T follicular helper cell (primary cell): ENCODE data around the gene AMZ2.
"Not testable (repeated sequence)": the region's sequence is repeated elsewhere in the genome, so short reads cannot be mapped to it uniquely, and the experiment has no call there.

ENCODE experiments used
- DNase-seq: peaks from one replicate; pipeline ENCODE4 v3.0.0-alpha.2; 2020; ENCODE audit warnings: low read depth

Gene AMZ2

DNA sequence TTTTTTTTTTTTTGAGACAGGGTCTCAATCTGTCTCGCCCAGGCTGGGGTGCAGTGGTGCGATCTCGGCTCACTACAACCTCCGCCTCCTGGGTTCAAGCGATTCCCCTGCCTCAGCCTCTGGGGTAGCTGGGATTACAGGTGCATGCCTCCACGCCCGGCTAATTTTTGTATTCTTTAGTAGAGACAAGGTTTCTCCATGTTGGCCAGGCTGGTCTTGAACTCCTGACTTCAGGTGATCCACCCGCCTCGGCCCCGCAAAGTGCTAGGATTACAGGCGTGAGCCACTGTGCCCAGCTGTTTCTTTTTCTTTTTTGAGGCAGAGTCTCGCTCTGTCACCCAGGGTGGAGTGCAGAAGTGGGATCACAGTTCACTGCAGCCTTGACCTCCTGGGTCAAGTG, 27.1 kb upstream of the AMZ2 start:
- DNase-seq: not testable (repeated sequence)

DNA sequence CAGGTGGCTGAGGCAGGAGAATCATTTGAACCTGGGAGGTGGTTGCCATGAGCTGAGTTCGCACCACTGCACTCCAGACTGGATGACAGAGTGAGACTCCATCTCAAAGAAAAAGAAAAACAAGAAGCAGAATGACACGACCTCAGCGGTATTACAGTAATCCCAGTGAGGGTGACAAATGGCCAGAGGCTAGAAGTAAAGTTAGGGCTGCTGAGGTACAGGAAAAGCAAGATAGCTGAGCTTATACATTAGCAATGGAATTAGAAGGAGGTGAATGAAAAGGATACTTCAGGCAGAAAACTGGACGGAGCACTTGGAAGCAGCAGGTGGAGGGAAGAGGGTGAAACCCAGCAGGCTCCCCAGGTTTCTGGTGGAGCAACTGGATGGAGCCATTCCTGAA, 26.1 kb upstream of the AMZ2 start:
- no peak for DNase-seq

DNA sequence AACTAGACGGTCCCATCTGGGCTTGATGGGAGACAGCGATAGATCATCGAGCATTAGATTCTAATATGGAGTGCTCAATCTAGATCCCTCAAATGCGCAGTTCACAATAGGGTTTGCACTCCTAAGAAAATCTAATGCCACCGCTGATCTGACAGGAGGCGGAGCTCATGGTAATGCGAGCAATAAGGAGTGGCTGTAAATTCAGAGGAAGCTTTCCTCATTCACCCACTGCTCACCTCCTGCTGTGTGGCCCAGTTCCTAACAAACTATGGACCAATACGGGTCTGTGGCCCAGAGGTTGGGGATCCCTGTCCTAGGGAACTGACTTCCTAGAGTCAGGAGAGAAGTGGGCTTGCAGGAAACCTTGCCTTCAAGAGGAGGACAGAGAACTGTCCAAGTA, 25.2 kb upstream of the AMZ2 start:
- no peak for DNase-seq

DNA sequence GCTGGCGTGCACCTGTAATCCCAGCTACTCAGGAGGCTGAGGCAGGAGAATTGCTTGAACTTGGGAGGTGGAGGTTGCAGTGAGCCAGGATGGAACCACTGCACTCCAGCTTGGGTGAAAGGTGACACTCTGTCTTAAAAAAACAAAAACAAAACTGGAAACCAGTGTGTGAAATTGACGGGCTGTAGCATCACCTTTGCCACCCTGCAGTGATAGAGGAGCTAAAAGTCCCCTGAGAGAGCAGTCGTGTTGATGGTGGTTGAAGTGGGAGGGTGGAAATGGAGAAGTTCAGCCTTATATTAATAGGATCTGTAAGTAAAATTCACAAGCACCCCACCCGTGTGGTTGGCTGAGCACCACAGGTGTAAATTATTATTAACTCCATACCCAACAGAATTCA, 22.8 kb upstream of the AMZ2 start:
- not testable (repeated sequence) for DNase-seq

DNA sequence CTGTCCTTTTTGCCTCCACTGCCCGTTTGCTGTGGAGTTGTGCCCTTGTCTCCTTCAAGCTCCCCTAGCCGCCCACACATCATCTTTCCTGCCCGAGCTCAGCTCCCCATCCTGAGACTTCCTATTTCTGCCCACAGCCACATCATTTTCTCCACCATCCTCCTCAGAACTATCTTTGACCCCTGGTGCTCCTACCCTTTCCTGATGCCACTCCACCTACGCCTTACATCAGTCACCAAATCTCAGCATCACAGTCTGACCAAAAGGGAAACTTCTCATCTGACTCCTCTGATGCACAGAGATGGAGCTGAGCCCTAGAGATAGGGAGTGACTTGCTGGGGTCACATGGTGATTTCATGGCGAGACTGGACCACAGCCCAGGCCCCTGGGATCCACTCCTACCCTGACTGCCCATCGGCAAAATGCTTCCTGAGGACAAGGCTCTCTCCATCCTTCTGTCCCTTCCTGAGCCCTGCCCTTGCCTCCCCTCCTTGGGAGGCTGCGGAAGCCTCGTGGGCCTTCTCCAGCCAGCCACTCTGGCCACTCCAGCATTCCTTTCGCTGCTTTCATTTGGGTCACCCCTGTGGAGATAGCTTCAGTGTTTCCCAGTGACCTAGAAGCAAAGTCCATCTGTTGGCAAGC, 19.7 kb upstream of the AMZ2 start:
- not testable (repeated sequence) for DNase-seq

DNA sequence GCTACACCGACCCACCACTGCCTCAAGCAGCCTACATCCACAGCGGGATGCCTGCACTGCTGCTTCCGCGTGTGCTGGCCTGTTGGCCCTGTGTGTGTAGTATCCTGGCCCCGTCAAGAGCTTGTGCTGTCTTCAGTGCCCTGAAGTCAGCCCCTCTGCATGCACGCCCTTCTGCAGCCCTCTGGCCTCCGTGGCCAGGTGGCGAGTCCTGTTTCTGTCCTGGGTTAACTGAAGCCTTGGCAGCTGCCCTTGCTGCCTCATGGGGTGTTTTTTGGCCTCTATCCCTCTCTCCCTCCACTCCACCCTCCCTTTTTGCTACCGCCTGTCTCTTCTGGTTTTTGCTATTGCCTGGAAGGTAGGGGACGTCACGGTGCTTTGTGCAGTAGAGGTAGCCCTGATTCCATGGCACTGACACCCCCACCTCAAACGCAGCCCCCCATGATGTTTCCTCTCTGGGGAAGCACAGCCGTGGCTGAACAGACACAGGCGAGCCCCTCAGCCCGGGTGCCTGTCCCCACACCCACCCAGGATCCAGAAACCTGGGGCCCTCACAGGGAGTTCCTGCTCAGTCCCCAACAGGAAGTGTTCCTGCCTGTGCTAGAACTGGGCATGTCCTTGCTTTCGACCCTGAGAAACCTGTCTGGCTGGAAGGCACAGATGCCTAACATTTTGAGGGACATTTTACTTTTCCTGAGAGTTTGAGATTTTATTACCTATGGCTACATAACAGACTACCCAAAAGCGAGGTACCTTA, 18.8 kb upstream of the AMZ2 start:
- DNase-seq: no peak

DNA sequence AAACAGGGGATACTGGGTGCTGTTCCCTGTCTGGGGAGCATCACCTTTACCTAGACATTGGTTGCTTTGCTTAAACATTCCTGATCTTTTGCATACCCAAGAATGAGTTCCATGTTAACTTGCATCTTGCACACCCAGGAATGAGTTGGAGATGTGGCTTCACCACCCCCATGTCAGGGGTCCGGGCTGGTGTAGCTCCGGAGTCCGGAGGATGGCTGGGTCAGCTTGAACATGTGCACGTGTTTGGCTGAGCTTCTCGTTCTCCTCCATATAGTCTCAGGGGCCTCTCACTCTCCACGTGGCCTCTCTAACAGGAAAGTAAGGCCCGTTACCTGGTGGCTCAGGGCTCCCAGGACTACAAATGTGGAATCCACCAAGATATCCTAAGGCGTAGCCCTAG, 18.2 kb upstream of the AMZ2 start:
- no peak for DNase-seq

DNA sequence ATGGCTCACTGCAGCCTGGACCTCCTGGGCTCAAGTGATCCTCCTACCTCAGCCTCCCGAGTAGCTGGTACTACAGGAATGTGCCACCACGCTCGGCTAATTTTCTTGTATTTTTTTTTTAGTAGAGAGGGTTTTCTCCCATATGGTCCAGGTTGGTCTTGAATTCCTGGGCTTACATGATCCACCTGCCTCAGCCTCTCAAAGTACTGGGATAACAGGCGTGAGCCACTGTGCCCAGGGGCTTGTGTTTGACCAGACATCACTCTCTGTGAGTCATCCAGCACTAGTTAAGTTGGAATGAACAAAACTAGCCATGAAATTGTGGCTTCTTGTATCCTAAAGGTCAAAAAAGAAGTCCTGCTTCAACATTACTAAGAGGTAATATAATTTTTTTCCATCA, 16.7 kb upstream of the AMZ2 start:
- not testable (repeated sequence) for DNase-seq

DNA sequence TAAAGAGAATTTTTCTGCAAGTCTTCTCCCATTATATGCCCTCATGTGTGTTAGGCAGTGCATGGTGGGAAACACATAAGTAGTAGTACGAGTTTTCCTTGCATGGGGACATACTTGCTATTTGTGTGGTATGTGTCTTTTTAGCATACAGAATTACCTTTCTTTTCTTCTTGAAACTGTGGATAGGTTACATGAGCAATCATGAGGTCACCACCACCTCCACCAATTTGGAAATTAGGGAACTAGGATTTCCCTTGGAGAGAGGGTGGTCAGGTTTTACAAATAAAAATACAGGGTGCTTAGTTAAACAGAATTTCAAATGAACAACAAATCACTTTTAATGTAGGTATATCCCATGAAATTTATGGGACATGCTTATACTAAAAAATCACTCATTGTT, 16.3 kb upstream of the AMZ2 start:
- no peak for DNase-seq

DNA sequence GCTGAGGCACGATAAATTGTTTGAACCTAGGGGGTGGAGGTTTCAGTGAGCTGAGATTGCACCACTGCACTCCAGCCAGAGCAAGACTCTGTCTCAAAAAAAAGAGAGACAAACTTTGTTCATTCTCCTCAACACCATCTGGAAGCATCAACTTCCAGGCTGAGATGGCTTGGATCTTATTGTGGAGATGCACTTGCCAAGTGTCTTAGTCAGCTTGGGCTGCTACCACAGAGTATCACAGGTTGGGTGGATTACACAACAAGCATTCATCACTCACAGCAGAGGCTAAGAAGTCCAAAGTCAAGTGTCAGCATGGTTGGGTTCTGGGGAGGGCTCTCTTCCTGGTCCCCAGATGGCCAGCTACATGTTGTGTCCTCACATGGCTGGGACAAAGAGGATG, 15.1 kb upstream of the AMZ2 start:
- not testable (repeated sequence) for DNase-seq

DNA sequence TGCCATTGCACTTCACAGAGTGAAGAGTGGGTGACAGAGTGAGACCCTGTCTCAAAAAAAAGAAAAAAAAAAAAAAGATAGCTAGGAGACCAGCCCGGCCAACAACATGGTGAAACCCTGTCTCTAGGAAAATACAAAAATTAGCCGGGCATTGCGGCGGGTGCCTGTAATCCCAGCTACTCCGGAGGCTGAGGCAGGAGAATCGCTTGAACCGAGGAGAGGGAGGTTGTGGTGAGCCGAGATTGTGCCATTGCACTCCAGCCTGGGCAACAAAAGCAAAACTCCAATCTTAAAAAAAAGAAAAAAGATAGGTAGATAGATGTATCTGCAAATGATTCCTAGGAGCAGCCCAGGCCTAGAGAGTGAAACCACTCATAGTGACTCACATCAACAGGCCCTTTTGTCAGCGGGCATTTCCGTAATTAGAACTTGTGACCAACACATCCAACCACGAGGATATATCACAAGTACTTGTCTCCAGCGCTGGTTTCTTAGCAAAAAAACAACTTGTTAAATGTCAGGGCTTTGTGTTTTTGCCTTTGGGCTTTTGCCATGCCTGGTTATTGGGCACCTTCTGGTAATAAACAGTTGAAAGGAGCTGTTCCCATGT, 13.0 kb upstream of the AMZ2 start:
- not testable (repeated sequence) for DNase-seq

DNA sequence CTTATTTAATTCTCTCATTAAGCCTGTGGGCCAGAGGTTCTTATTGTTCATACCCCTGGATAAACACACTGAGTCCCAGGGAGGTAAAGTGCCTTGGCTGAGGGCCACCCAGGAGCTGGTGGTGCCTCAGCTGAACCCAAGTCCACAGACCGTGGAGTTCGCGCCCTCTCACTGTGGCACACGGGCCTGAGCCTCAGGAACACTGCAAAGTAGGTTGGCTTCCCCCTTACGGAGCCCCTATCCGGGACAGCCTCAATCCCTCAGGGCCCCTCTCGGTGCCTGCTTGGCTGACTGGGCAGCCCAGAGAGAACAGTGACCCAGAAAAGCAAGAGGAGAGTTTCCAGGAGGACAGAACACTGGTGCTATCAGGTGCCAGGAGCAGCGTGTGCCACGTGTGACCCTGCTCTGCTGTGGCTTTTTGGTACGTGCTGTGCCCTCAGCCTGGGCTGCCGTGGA, 12.5 kb upstream of the AMZ2 start:
- DNase-seq: not testable (repeated sequence)

DNA sequence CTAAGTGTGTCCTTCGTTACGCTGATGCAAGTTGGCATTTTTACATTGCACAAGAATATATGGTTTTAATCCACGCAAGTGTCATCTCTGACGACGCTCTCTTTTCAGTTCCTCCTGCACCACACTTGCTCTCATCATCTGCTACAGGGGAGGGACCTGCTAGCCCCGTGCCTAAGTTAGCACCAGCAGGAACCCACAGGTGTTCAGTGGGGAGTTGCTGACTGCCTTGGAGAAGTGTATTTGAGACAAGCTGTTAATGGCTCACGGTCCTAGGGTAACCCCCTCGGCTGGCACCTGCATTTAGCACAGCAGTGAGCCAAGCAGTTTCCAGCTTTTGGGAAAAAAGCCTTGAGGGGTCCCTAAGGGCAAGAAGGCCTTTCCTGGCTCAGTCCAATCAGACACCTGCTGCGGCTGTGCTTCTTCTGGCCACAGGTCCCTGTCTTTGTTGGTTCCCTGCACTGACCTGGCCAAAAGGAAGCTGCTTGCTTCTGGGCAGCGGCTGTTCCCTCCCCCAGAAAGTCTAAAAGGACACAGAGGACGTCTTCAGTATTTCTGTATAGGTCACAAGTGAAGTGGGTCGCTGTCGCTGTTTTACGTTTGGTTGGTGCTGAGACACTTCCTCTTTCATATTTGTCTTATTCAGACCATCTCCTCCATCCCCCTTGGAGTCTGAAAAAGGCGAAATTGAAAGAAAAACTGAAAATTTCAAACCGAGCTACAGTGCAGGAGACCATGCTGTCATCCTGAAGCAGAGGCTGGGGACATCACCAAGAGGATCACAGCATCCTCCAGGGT, 10.3 kb upstream of the AMZ2 start:
- DNase-seq: peak; percentile 60

DNA sequence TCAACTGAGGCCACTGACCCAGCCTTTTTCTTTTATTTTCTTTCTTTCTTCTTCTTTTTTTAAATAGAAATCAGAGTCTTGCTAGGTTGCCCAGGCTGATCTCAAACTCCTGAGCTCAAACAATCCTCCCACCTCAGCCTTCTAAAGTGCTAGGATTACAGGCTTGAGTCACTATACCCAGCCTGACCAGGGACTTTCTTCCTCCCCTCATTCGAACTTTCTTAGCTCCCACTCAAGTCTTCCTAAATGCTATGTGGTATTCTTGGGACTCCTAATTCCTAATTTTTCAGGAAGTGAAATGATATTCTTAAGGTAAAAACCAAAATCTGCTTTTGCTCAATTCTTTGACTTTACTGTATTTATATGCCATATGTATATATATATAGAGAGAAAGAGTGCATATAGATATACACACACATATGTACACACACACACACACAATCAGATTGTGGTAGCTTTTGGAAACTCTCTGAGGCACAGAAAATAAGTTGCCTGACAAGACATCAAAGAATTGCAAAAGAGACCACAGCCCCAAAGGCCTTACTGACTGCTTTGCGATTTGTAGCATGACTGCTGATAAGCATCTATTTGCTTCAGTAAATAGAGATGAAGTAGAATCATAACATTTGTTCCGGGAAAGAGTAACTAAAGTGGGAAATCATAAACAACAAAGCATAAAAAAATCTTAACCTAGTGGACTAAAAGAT, 9.5 kb upstream of the AMZ2 start:
- DNase-seq: no peak

DNA sequence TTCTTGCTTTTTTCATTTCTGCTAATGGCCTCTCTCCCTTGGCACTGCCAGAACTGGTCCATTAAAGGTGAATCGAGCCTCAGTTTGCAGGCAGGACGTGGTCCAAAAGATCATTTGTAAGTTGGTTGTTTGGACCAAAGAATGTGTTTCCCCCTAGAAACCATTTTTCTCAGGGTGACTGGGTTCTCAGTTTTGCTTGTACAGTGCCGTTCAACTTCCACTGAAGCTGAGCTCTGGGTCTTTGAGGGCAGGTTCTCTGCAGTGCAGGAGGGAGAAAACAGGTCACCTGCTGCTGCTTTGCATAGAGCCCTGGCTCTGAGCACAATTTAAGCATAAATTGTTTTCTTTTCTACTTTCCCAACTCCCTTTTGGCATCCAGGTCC, 9.0 kb upstream of the AMZ2 start:
- no peak for DNase-seq

DNA sequence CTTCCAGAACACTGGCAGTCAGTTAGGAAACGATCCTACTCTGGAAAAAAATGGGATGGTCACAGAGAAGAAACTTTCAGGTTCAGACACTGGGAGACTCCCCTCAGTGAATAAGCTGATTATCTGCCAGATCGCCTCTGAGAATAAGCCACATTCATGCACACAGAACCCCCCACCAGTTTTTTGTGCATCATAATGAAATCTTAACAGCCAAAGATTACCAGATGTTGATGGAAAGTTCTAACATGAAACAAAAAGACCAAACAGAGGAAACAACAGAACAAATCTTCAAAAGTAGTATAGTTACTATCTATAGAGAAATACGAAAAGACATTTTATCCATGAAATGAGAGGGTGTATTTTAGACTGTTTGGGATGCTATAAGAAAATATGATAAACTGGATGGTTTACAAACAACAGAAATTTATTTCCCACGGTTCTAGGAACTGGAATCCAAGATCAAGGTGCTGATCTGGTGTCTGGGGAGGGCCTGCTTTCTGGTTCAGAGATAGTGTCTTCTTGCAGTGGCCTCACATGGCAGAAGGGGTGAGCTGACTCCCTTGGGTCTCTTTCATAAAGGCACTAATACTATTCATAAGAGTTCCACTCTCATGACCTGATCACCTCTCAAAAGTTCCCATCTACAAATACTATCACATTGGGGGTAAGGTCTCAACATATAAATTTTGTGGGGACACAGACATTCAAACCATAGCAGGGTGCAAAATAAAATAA, 8.0 kb upstream of the AMZ2 start:
- no peak for DNase-seq

DNA sequence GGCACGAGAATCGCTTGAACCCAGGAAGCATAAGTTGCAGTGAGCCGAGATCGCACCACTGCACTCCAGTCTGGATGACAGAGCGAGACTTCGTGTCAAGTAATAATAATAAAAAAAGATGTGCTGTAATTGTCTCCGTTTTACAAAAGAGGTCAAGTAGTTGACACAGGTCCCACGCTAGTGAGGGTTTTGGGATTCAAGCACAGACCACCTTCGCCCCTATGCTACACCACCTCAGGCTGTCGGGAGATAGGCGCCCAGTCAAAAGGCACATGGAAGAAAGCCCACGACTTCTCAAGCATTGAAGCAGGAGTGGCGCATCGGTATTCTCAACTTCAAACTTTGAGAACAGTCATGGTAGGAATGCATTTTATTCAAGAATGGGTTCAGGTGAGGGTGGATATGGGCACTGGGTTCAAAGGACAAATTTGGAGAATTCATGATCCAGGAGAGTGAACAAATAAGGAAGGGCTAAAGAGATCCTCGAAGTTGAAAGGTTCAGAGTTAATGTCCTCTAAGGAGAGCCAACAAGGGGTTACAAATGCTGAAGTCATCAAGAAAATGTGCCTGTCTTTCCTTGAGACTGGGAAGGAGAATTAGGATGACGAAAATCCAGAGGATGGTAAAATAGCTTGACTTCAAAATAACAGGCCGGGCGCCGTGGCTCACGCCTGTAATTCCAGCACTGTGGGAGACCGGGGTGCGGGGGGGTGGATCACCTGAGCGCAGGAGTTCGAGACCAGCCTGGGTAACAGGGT, 1.4 kb upstream of the AMZ2 start:
- DNase-seq: no peak

DNA sequence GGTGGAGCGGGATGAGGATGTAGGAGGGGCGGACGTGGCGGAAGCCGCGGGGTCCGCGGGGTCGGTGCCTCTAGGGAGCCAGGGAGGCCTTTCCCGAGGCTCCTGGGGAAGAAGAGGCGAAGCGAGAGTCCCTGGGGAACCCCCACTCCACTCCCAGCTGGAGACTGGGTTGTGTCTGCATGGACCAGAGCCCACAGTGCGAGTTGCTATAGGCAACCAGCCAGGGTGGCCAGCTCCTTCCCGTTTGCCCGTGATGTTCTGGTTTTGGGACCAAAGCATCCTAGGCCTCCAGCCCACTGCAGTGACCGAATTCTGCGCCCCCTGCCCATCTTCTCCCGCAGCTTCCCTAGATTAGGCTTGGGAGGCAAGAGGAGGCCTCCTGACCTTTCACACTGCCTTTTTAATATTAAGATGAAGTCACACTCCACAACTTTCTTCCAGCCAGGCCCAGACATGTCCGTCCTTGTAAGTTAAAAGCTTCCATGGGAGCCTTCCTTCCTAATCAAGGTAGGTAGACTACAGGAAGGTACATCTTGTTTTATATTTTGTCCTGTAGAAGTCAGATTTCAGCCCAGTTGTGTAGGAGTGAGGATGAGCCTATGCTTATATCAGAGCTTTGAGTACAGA, 469 bp downstream of the AMZ2 start:
- no peak for DNase-seq

DNA sequence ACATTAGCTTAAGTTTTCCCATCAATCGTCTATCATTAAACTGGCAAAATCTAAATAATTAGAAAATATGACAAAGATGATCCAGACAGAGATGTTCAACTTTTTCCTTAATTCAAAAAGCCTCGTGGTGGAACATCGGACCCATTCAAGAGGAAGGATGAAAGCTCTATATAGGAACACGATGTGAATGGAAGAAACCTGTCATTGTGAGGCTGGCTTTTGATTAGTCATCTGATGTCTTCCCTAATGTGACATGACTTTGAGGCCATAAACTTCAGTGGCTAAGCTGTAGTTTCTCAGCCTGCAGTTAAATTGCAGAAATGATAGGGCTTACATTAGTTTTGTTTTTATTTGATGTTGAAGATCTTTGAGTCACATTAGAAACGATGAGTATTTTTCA, 1.0 kb downstream of the AMZ2 start:
- no peak for DNase-seq

DNA sequence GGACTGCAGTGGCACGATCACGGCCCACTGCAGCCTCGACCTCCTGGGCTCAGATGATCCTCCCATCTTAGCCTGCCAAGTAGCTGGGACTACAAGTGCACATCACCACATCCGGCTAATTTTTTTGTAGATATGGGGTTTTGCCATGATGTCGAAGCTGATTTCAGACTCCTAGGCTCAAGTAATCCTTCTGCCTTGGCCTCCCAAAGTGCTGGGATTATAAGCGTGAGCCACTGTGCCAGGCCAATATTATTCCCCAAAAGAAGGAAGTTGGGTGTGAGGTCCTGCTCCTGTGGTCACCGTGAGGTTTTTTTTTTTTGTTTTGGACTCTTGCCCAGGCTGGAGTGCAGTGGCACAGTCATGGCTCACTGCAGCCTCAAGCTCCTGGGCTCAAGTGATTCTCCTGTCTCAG, 1.5 kb downstream of the AMZ2 start:
- DNase-seq: peak; percentile 19
